ENCODE data around the gene AMH.

DNA sequence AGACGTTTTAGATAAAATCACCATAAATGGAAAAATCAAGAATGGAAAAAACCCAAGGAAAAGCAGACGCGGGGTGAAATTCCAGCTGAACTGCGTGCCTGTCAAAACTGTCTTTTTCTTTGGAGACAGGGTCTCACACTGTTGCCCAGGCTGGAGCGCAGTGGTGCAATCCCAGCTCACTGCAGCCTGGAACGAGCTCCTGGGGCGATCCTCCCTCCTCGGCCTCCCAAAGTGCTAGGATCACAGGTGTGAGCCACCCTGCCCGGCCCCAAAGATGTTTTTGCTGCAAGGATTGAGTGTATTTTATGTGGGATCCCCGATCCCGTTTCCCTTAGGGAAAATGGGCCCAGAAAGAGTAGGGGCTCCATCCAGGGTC lies 33.7 kb downstream of the AMH start:
- TF ChIP-seq, protein P1, sequence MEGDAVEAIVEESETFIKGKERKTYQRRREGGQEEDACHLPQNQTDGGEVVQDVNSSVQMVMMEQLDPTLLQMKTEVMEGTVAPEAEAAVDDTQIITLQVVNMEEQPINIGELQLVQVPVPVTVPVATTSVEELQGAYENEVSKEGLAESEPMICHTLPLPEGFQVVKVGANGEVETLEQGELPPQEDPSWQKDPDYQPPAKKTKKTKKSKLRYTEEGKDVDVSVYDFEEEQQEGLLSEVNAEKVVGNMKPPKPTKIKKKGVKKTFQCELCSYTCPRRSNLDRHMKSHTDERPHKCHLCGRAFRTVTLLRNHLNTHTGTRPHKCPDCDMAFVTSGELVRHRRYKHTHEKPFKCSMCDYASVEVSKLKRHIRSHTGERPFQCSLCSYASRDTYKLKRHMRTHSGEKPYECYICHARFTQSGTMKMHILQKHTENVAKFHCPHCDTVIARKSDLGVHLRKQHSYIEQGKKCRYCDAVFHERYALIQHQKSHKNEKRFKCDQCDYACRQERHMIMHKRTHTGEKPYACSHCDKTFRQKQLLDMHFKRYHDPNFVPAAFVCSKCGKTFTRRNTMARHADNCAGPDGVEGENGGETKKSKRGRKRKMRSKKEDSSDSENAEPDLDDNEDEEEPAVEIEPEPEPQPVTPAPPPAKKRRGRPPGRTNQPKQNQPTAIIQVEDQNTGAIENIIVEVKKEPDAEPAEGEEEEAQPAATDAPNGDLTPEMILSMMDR (IDR thresholded peaks at IDR 0.05), result no peak
- no peak for TF ChIP-seq EP300 (IDR thresholded peaks at IDR 0.05)

Measured in tibial nerve (tissue), 4 donors.